ENCODE measurements around the gene PALM2AKAP2. TPM values are rescaled to one million over a fixed set of nuclear protein-coding genes. Genes with fewer than 3 reads are reported as not detected.
"Not testable (repeated sequence)": the region's sequence is repeated elsewhere in the genome, so short reads cannot be mapped to it uniquely, and the experiment has no call there.

PALM2AKAP2 gene
- total RNA-seq, 2 donors from 2014 or later = 65.6 to 101 TPM

- no peak for DNase-seq (ENCODE audit: low spot score)
- intact Hi-C loops (cut with DNase I) = no loop called here
Observed at GRCh38 chr9:109797509-109797908, 17.5 kb downstream of the PALM2AKAP2 start.

GRCh38 chr9:109799141-109799540 is 19.1 kb downstream of the PALM2AKAP2 start:
- intact Hi-C loops (cut with DNase I) = no loop called here
- DNase-seq (ENCODE audit: low spot score) = no peak

- intact Hi-C loops (cut with DNase I) = no loop called here
Observed at GRCh38 chr9:109799792-109800191, 19.8 kb downstream of the PALM2AKAP2 start.

GRCh38 chr9:109801484-109801883 is 21.5 kb downstream of the PALM2AKAP2 start:
- intact Hi-C loops (cut with DNase I) = no loop called here
- no peak for DNase-seq (ENCODE audit: low spot score)

More at GRCh38 chr9:109799792-109800191, 19.8 kb downstream of the PALM2AKAP2 start:
- no peak for DNase-seq (ENCODE audit: low spot score)

GRCh38 chr9:109802491-109802890 is 22.5 kb downstream of the PALM2AKAP2 start:
- intact Hi-C loops (cut with DNase I) = no loop called here
- no peak for DNase-seq (ENCODE audit: low spot score)

- no peak for DNase-seq (ENCODE audit: low spot score)
- intact Hi-C loops (cut with DNase I) = no loop called here
Observed at GRCh38 chr9:109805050-109805449, 25.1 kb downstream of the PALM2AKAP2 start.

- no peak for DNase-seq (ENCODE audit: low spot score)
- intact Hi-C loops (cut with DNase I) = no loop called here
Observed at GRCh38 chr9:109806506-109807115, 26.6 kb downstream of the PALM2AKAP2 start.

GRCh38 chr9:109811876-109812275 is 31.9 kb downstream of the PALM2AKAP2 start:
- intact Hi-C loops (cut with DNase I) = loop anchor here in 1 of 2 donors (10.0 kb wide), 1 partner anchor 237 kb away; no protein-coding TSS in a partner anchor
- no peak for DNase-seq (ENCODE audit: low spot score)

GRCh38 chr9:109812331-109812730 is 32.3 kb downstream of the PALM2AKAP2 start:
- DNase-seq (ENCODE audit: low spot score) = no peak
- intact Hi-C loops (cut with DNase I) = loop anchor here in 1 of 2 donors (10.0 kb wide), 1 partner anchor 238 kb away; no protein-coding TSS in a partner anchor

- DNase-seq (ENCODE audit: low spot score) = no peak
- intact Hi-C loops (cut with DNase I) = loop anchor here in 1 of 2 donors (10.0 kb wide), 1 partner anchor 238 kb away; no protein-coding TSS in a partner anchor
Observed at GRCh38 chr9:109812818-109813281, 32.9 kb downstream of the PALM2AKAP2 start.

GRCh38 chr9:109813303-109813702 is 33.3 kb downstream of the PALM2AKAP2 start:
- no peak for DNase-seq (ENCODE audit: low spot score)
- intact Hi-C loops (cut with DNase I) = loop anchor here in 1 of 2 donors (10.0 kb wide), 1 partner anchor 239 kb away; no protein-coding TSS in a partner anchor

- intact Hi-C loops (cut with DNase I) = loop anchor here in 1 of 2 donors (10.0 kb wide), 1 partner anchor 239 kb away; no protein-coding TSS in a partner anchor
- no peak for DNase-seq (ENCODE audit: low spot score)
Observed at GRCh38 chr9:109813829-109814228, 33.8 kb downstream of the PALM2AKAP2 start.

- intact Hi-C loops (cut with DNase I) = loop anchor here in 1 of 2 donors (10.0 kb wide), 1 partner anchor 241 kb away; no protein-coding TSS in a partner anchor
- DNase-seq (ENCODE audit: low spot score) = no peak
Observed at GRCh38 chr9:109815366-109815947, 35.5 kb downstream of the PALM2AKAP2 start.

GRCh38 chr9:109816490-109816889 is 36.5 kb downstream of the PALM2AKAP2 start:
- no peak for DNase-seq (ENCODE audit: low spot score)
- intact Hi-C loops (cut with DNase I) = loop anchor here in 1 of 2 donors (10.0 kb wide), 1 partner anchor 242 kb away; no protein-coding TSS in a partner anchor

GRCh38 chr9:109817146-109817845 is 37.3 kb downstream of the PALM2AKAP2 start:
- intact Hi-C loops (cut with DNase I) = loop anchor here in 1 of 2 donors (10.0 kb wide), 1 partner anchor 242 kb away; no protein-coding TSS in a partner anchor
- DNase-seq (ENCODE audit: low spot score) = no peak

GRCh38 chr9:109817846-109818472 is 38.0 kb downstream of the PALM2AKAP2 start:
- DNase-seq (ENCODE audit: low spot score) = no peak
- intact Hi-C loops (cut with DNase I) = loop anchor here in 1 of 2 donors (10.0 kb wide), 1 partner anchor 243 kb away; no protein-coding TSS in a partner anchor

- intact Hi-C loops (cut with DNase I) = no loop called here
- DNase-seq (ENCODE audit: low spot score) = no peak
Observed at GRCh38 chr9:109821711-109822110, 41.7 kb downstream of the PALM2AKAP2 start.

GRCh38 chr9:109825383-109825782 is 45.4 kb downstream of the PALM2AKAP2 start:
- DNase-seq (ENCODE audit: low spot score); intact Hi-C loops (cut with DNase I): not testable (repeated sequence)

GRCh38 chr9:109826559-109826958 is 46.6 kb downstream of the PALM2AKAP2 start:
- intact Hi-C loops (cut with DNase I) = no loop called here
- DNase-seq (ENCODE audit: low spot score) = no peak

Data from posterior vena cava (tissue), 2 donors.